NCI-H187 (cell line): ENCODE results near the gene PUS1.

Experiments
- DNase-seq, 2 experiments: peaks; one replicate each; lab custom pipeline; 2025; lab: John Stamatoyannopoulos, UW

The PUS1 gene

GRCh38 chr12:131902332-131903241 is 26.5 kb upstream of the PUS1 start:
- no peak for DNase-seq

DNA sequence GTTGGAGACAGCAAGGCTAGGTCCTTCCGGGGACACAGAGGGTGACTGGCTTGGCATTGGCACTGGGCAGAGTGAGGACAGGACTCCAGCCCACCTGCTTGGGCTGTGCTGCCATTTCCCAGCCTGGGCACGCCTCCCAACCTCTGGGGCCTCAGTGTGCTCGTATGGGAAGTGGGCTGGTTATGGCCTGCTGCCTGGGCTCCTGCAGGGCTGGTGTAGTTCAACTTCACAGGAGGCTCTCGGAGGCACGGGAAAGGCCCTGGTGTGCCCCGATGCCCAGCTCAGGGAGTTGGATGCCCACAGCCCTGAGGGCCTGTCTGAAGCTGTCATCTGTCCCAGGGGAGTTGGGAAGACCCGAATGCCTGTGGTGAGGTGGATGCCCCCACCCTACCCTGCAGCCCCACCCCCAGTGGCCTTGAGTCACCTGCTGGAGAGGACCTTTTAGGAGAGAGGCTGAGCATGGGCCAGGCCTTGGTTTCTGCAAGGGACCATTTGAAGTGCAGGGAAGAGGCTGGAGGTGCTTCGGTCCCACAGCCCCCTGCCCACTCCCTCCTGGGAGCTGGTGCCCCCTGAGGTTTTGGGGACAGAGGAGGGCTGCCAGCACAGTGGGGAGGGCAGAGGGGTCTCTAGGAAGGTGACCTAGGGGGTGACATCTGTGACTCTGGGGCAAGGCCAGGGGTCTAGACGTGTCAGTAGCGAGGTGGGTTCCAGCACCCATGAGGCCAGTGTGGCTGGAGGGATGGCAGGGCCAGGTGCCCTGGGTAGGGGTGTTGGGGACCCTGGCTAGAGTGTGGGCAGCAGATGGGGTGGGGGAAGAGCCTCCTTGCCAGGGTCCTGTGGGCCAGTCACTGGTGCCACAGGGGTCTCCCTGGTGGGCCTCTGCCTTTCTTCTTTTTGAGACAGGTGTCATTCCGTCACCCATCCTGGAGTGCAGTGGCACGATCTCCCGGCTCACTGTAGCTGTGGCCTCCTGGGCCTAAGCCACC is 25.5 kb upstream of the PUS1 start:
- DNase-seq = no peak

GRCh38 chr12:131904346-131904745 is 24.7 kb upstream of the PUS1 start:
- no peak for DNase-seq

GRCh38 chr12:131905081-131905629 is 23.9 kb upstream of the PUS1 start:
- no peak for DNase-seq

DNA sequence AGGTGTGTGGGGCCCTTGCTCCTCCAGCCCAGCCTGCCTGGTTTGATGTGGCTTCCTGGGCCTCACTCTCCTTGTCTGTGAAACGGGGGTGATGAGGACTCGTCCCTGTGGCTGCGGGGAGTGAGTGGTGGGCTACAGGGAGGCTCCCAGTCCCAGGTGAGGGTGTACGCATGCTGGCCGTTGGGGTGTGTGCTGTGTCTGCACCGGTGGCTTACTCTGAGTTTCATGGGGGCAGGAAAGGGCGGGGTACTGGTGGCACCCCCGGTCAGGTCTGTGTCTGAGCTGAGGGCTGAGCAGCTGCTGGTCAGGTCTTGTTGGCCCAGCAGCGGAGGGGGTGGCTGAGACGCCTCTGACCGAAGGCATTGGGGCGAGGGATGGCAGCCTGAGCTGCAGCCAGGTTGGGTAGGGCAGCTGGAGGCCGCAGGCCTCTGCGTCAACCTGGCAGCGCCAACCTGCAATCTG is 23.4 kb upstream of the PUS1 start:
- no peak for DNase-seq

- no peak for DNase-seq
These were observed 21.5 kb upstream of the PUS1 start for GRCh38 chr12:131907379-131908091.

GRCh38 chr12:131908092-131909080 is 20.7 kb upstream of the PUS1 start:
- DNase-seq = no peak

- no peak for DNase-seq
These were observed 19.9 kb upstream of the PUS1 start for GRCh38 chr12:131909081-131909751.

DNA sequence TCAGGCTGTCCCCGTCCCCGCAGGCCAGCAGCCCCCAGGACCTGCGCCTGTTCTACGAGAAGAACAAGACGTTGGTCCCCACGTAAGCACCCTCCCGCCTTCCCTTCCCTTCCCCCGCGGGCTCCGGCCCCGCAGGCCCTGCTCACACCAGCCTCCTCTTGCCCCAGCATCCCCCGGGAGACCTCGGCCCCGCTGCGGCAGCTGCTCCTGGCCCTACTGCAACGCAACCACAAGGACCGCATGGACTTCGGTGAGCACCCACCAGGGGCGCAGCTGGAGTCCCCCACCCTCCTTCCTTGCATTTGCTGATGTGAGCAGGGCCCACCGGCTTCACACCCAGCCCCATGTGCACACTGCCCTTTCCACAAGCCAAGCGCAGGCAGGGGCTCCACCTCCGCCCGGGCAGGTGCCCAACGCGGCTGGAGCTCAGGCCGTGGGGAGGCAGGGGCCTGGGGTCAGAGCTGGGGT is 19.3 kb upstream of the PUS1 start:
- DNase-seq = no peak

GRCh38 chr12:131910302-131911027 is 18.6 kb upstream of the PUS1 start:
- DNase-seq = no peak

DNA sequence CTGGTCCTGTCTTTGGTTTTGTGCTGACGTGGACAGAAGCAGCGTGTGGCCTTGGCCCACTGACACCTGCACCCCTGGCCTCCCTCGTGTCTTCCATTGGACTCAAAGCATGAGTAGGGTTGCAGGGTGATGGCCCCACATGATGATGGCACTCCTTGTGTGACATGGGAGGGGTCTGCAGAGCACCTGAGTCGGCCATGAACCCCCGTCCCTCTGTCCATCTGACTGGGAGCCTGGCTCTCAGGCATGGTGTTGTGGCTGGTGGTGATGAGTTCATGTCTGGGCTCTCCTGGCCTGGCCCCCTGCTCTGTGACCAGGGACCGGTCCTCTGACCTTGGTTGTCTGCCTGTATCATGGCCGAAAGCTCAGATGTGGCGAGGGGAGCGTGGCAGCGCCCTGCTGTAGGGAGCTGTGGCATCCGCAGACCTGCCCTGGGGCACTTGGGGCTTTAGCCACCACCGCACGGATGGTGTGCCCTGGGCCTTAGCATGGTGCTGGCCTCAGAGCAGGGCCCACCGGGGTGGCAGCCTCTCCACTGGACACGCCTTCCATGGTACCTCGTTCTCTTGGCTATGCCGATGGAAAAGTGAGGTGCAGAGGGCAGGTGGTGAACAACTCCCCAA is 17.9 kb upstream of the PUS1 start:
- no peak for DNase-seq

DNA sequence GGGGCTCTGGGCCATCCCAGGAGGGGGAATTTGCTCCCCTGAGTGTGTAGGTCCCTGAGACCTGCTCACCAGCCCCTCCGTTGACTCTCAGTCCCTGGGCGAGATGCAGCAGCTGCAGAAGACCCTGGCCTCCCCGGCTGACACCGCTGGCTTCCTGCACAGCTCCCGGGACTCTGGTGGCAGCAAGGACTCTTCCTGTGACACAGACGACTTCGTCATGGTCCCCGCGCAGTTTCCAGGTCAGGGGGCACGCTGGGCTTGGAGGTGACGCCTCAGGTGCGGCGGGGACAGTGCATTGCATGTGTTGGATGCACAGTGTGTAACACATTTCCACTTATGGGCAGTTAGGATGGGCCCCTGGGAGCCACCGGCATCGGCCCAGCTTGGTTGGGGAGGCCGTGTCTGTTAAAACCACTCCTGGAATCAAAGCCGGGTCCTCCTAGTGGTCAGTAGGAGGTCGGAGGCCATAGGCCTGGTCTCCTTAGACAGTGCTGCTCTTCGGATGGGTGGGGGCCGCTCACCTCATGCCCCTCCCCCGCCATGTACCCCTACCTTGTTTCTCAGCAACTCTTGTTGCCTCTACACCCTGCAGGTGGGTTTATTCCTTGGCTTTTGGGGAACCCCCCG is 17.1 kb upstream of the PUS1 start:
- DNase-seq = no peak

DNA sequence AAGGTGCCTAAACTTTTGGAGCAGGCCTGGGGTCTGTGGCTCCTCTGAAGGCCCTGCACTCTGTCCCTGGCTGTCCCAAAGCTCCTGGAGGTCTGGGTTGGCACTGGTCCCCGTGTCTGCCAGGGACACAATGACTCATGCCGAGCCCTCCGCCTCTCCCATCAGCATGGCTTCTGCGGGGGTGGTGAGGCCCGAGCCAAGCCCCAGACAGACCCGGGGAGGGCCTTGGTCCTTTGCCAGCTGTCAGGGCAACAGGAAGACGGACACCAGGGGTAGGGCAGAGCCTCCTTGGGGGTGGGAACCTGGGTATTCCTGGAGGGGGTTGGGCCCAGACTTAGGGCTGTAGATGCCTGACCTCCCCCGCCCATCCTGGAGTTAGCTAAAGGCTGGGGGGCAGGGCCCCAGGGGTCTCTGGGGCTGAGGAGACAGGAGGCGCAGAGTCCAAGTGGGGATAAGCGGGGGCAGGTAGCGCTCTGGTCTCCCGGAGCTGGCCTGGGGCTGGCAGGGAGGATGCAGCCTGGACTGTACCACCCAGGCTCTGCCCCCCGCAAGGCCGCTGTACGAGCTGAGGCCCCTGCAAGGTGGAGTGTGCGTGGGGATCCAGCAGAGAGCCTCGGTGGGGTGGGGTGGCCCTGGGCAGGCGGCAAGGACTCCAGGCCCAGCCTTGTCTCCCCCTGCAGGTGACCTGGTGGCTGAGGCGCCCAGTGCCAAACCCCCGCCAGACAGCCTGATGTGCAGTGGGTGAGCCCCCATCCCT is 16.4 kb upstream of the PUS1 start:
- no peak for DNase-seq

DNA sequence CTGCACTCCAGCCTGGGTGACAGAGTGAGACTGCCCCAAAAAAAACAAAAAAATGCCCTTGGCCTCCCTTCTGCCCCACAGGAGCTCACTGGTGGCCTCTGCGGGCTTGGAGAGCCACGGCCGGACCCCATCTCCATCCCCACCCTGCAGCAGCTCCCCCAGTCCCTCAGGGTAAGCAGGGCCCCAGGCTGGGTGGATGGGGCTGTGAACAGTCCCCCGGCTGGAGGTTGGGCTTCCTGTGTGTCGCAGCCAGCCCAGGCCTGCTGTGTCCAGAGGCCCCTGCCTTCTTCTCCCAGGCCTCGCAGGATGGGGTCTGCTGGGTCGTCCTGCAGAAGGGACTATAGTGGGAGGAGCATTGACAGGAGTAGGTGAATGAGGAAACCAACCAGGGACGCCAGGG is 15.4 kb upstream of the PUS1 start:
- no peak for DNase-seq

- DNase-seq = no peak
These were observed 14.8 kb upstream of the PUS1 start for GRCh38 chr12:131914179-131914702.

DNA sequence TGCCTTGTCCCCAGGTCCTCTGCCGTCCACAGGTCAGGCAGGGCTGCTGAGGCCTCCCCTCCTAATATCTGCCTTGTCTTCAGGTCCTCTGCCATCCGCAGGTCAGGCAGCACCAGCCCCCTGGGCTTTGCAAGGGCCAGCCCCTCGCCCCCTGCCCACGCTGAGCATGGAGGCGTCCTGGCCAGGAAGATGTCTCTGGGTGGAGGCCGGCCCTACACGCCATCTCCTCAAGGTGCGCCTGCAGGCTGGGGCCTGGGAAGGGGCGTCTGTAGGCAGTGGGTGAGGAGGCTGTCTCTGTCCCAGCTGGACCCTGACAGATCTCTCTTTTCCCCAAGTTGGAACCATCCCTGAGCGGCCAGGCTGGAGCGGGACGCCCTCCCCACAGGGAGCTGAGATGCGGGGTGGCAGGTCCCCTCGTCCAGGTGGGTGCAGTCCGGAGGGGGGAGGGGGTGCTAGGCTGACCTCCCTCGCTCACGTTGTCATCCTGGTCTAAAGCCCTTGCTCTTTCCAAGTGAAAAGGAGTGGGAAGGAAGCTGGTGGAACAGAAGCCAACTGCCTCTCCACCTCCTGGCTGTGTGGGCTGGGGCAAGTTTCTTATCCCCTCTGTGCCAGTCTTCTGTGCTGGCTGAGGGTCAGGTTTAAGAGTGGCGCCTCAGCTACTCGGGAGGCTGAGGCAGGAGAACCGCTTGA is 13.9 kb upstream of the PUS1 start:
- DNase-seq = no peak
